ENCODE results near the gene FAM227A. TPM values are rescaled to one million over a fixed set of nuclear protein-coding genes. Genes with fewer than 3 reads are reported as not detected.

Gene FAM227A
- total RNA-seq, 6 experiments from 2014 or later = 0.02 to 0.20 (median 0.16) TPM; not detected in 2

- ATAC-seq (peak in 2 of 4 donors; percentile 14 to 87), DNase-seq (no peak)
- WGBS (ENCODE audit: insufficient coverage, low coverage, low lambda C conversion rate, missing lambda C conversion rate) = 37% methylated on average over 4 of the region's 4 CpGs
- no peaks in the 10 kb centered on the region for H3K27me3 ChIP-seq
- intact Hi-C loops (cut with DNase I) = no loop called here
- peaks cover 0 to 10% (median 0%) of the 10 kb centered on the region in 4 donors for H3K4me1 ChIP-seq
- TF ChIP-seq POLR2A (IDR thresholded peaks at IDR 0.05) = no peak
- TF ChIP-seq CTCF (IDR thresholded peaks at IDR 0.05) = no peak
- no peak overlapping the region for H3K4me3 ChIP-seq
- H3K9me3 ChIP-seq = no peaks in the 10 kb centered on the region
- H3K36me3 ChIP-seq = no peaks in the 10 kb centered on the region
- no peak overlapping the region for H3K27ac ChIP-seq
Measured at GRCh38 chr22:38614332-38615063, 41.7 kb downstream of the FAM227A start.

- intact Hi-C loops (cut with DNase I) = no loop called here
- no peak overlapping the region for H3K4me3 ChIP-seq
- H3K27ac ChIP-seq = no peak overlapping the region
- no peak for ATAC-seq
- no peaks in the 10 kb centered on the region for H3K27me3 ChIP-seq
- H3K4me1 ChIP-seq = peaks cover 0 to 10% (median 0%) of the 10 kb centered on the region in 4 donors
- TF ChIP-seq CTCF (IDR thresholded peaks at IDR 0.05) = no peak
- TF ChIP-seq POLR2A (IDR thresholded peaks at IDR 0.05) = no peak
- 73% methylated on average over 4 of the region's 4 CpGs for WGBS (ENCODE audit: insufficient coverage, low coverage, low lambda C conversion rate, missing lambda C conversion rate)
- no peaks in the 10 kb centered on the region for H3K36me3 ChIP-seq
- no peak for DNase-seq
- H3K9me3 ChIP-seq = no peaks in the 10 kb centered on the region
Measured at GRCh38 chr22:38613588-38613987, 42.6 kb downstream of the FAM227A start.

GRCh38 chr22:38612217-38613006 is 43.8 kb downstream of the FAM227A start:
- Histone ChIP-seq H3K27me3 (no peaks in the 10 kb centered on the region), H3K27ac (no peak overlapping the region), H3K4me3 (no peak overlapping the region), H3K4me1 (peaks cover 0 to 14% (median 0%) of the 10 kb centered on the region in 4 donors), H3K36me3 (no peaks in the 10 kb centered on the region), H3K9me3 (no peaks in the 10 kb centered on the region)
- TF ChIP-seq POLR2A (IDR thresholded peaks at IDR 0.05) (no peak), CTCF (IDR thresholded peaks at IDR 0.05) (no peak)
- intact Hi-C loops (cut with DNase I) = no loop called here
- DNase-seq (peak in 2 of 3 donors; percentile 30 to 54), ATAC-seq (peak in 1 of 4 donors; percentile 52)
- WGBS (ENCODE audit: insufficient coverage, low coverage, low lambda C conversion rate, missing lambda C conversion rate) = 80% methylated on average over 5 of the region's 5 CpGs

GRCh38 chr22:38611559-38611958 is 44.6 kb downstream of the FAM227A start:
- Histone ChIP-seq H3K36me3 (no peaks in the 10 kb centered on the region), H3K27ac (no peak overlapping the region), H3K9me3 (no peaks in the 10 kb centered on the region), H3K4me1 (peaks cover 0 to 22% (median 0%) of the 10 kb centered on the region in 4 donors), H3K27me3 (no peaks in the 10 kb centered on the region), H3K4me3 (no peak overlapping the region)
- WGBS (ENCODE audit: insufficient coverage, low coverage, low lambda C conversion rate, missing lambda C conversion rate) = 80% methylated on average over 3 of the region's 5 CpGs
- peak; percentile 36 to 84 (median 75) for ATAC-seq
- intact Hi-C loops (cut with DNase I) = no loop called here
- peak in 1 of 3 donors; percentile 75 for DNase-seq
- no peak for TF ChIP-seq POLR2A (IDR thresholded peaks at IDR 0.05)
- no peak for TF ChIP-seq CTCF (IDR thresholded peaks at IDR 0.05)
